ENCODE results near the gene PER1. TPM values are rescaled to one million over a fixed set of nuclear protein-coding genes. Genes with fewer than 3 reads are reported as not detected.

Gene PER1
- total RNA-seq, 2 donors from 2014 or later, result 16.9 to 42.7 TPM

DNA sequence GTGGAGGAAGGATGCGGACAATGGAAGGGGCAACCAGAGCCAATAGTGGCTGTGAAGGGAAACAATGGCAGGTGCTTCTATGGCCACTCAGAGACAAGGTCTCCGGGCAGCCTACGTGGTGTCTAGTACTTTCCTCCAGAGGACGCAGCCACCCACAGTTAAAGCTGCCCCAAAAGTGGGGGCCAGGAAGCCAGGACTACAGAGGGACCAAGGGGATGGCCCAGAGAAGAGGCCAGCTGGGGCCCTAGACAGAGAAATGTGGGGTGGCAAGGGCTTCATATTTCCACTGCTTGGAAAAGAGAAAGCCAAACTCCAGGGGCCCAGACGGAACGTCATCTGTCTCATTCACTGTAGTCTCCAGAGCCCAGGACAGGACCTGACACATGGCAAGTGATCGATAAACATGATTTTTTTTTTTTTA lies 837 bp upstream of the PER1 start:
- no peaks in the 10 kb centered on the region for H3K27me3 Mint-ChIP-seq
- no peak overlapping the region for H3K4me3 Mint-ChIP-seq
- no peaks in the 10 kb centered on the region for H3K9me3 Mint-ChIP-seq
- DNase-seq (ENCODE audit: low spot score) (no peak), ATAC-seq (no peak)
- peaks cover 7 to 34% of the 10 kb centered on the region in 2 donors for H3K4me1 Mint-ChIP-seq (ENCODE audit: low read depth in 2 of 2)
- no peak overlapping the region for H3K27ac Mint-ChIP-seq
- H3K36me3 Mint-ChIP-seq, result no peaks in the 10 kb centered on the region

DNA sequence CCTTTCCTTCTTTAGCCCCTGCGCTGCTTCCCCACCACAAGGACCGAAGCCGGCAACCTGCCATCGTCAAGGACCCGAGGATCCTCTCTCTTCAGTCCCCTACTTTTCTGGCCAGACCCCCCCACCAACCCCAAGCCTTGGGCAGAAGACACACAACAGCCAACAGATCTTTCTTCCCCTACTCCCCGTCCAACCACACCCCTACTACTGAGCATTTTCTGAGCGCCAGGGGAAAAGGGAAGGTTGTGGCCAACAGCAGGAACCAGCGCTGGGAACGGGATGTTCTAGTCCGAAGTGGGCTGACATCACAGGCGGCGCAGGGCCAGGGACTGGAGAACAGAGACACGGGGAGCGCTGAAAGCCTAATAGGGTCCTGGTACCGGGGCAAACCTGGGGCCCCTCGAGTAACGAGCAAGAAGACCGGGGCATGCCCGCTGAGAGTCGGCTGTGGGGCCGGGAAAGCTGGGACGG lies 528 bp downstream of the PER1 start:
- Mint-ChIP-seq H3K4me1 (ENCODE audit: low read depth in 2 of 2) (peaks cover 7 to 34% of the 10 kb centered on the region in 2 donors), H3K27ac (peak overlapping the region in 1 of 2 donors; percentile 89), H3K4me3 (no peak overlapping the region), H3K36me3 (no peaks in the 10 kb centered on the region), H3K9me3 (no peaks in the 10 kb centered on the region), H3K27me3 (no peaks in the 10 kb centered on the region)
- ATAC-seq (no peak), DNase-seq (ENCODE audit: low spot score) (no peak)

- ATAC-seq, result peak; percentile 71 to 77
- Mint-ChIP-seq H3K27ac (peak overlapping the region in 1 of 2 donors; percentile 89), H3K4me3 (no peak overlapping the region), H3K4me1 (ENCODE audit: low read depth in 2 of 2) (peaks cover 7 to 34% of the 10 kb centered on the region in 2 donors), H3K9me3 (no peaks in the 10 kb centered on the region), H3K36me3 (no peaks in the 10 kb centered on the region), H3K27me3 (no peaks in the 10 kb centered on the region)
- peak; percentile 91 for DNase-seq (ENCODE audit: low spot score)
These were observed 1.0 kb downstream of the PER1 start for GRCh38 chr17:8151120-8151640.

DNA sequence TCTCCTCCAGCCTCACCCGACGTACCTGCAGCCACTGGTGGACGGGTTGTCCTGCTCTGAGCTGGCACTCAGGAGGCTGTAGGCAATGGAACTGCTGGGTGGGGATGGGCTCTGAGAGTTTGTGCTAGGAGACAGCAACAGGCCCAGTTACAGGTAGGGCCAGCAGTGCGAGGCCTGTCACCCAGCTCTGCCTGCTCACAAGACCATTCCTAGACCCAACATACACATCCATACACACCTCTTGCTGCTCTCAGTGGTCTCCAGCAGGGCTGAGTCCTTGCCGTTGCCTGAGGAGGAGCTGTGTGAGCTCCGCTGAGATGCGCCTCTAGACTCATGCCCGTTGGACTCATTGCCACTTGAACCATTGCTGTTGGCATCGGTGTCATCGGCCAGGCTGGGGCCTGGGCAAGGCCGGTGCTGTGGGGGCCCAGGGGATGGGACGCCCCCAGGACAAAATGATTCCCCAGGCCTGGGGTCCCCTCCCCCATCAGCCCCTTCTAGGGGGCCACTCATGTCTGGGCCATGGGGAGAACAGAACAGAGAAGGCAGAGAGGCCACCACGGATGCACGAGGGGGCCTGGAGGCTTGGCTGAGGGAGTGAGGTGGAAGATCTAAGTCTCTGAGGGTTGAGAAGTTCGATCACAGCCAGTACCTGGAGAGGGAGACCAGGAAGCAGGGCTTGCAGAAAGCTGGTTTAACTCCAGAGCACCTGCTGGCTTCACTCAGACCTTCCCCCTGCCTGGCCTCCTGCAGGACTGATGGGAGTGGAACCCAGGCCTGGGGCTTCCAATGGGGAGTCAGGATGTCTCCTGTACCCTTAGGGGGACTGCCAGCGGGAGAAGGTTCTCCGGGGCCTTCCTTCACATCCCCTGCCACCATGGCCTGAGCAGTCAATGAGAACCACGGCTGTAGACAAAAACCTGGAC lies 1.7 kb downstream of the PER1 start:
- ATAC-seq (no peak), DNase-seq (ENCODE audit: low spot score) (no peak)
- H3K4me1 Mint-ChIP-seq (ENCODE audit: low read depth in 2 of 2), result peaks cover 7 to 34% of the 10 kb centered on the region in 2 donors
- peak overlapping the region in 1 of 2 donors; percentile 21 for H3K27ac Mint-ChIP-seq
- no peaks in the 10 kb centered on the region for H3K27me3 Mint-ChIP-seq
- H3K9me3 Mint-ChIP-seq, result no peaks in the 10 kb centered on the region
- no peaks in the 10 kb centered on the region for H3K36me3 Mint-ChIP-seq
- no peak overlapping the region for H3K4me3 Mint-ChIP-seq

GRCh38 chr17:8149419-8150193 lies 2.6 kb downstream of the PER1 start:
- Mint-ChIP-seq H3K36me3 (no peaks in the 10 kb centered on the region), H3K27ac (peak overlapping the region in 1 of 2 donors; percentile 21), H3K4me1 (ENCODE audit: low read depth in 2 of 2) (peaks cover 7 to 34% of the 10 kb centered on the region in 2 donors), H3K4me3 (peak overlapping the region; percentile 30), H3K9me3 (no peaks in the 10 kb centered on the region), H3K27me3 (no peaks in the 10 kb centered on the region)
- DNase-seq (ENCODE audit: low spot score) (no peak), ATAC-seq (no peak)

DNA sequence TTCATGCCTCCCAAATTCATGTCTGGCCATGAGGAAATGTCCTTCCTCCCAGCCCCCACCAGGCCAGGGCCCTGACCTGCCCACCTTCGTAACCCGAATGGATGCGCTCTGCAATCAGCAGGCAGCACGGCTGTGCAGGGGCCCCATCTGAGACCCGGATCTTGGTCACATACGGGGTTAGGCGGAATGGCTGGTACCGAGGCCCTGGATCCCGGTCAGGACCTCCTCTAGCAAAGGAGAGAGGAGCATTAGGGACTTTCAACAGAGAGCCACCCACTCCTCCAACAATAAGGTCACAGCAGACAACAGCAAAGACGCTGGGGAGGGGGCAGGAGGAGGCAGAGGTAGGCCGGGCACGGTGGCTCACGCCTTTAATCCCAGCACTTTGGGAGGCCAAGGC lies 3.6 kb downstream of the PER1 start:
- DNase-seq (ENCODE audit: low spot score) (no peak), ATAC-seq (no peak)
- H3K4me3 Mint-ChIP-seq, result no peak overlapping the region
- H3K36me3 Mint-ChIP-seq, result no peaks in the 10 kb centered on the region
- no peak overlapping the region for H3K27ac Mint-ChIP-seq
- H3K9me3 Mint-ChIP-seq, result no peaks in the 10 kb centered on the region
- peaks cover 7 to 26% of the 10 kb centered on the region in 2 donors for H3K4me1 Mint-ChIP-seq (ENCODE audit: low read depth in 2 of 2)
- no peaks in the 10 kb centered on the region for H3K27me3 Mint-ChIP-seq

DNA sequence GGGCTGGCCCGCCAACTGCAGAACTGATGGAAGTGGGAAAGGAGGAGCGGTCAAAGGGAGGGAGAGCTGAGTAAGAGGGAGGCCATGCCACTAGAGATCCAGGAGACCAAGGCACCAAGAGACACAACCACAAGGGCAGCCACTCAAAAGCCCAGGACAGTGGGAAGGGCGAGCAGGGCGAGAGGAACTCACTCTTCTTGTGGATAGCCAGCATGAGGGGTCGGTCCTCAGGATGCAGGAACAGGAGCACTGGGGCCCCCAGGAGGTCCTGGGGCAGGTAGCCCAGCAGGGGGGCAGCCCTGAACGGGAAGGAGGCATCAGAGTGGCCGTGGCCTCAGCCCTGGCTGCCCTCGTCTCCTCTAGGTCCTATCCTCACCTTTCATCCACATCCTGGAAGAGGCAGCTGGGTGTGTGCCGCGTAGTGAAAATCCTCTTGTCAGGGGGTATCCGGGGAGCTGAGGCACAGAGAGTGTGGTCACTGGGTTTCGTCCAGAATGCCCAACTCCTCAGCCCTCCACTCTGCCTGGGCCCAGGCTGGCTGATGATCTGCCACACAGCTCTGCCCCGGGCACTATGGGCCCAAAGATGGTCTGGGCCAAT lies 4.3 kb downstream of the PER1 start:
- H3K9me3 Mint-ChIP-seq, result no peaks in the 10 kb centered on the region
- no peaks in the 10 kb centered on the region for H3K36me3 Mint-ChIP-seq
- no peak for ATAC-seq
- no peak for DNase-seq (ENCODE audit: low spot score)
- no peak overlapping the region for H3K4me3 Mint-ChIP-seq
- H3K27me3 Mint-ChIP-seq, result no peaks in the 10 kb centered on the region
- no peak overlapping the region for H3K27ac Mint-ChIP-seq
- H3K4me1 Mint-ChIP-seq (ENCODE audit: low read depth in 2 of 2), result peaks cover 7 to 20% of the 10 kb centered on the region in 2 donors

DNA sequence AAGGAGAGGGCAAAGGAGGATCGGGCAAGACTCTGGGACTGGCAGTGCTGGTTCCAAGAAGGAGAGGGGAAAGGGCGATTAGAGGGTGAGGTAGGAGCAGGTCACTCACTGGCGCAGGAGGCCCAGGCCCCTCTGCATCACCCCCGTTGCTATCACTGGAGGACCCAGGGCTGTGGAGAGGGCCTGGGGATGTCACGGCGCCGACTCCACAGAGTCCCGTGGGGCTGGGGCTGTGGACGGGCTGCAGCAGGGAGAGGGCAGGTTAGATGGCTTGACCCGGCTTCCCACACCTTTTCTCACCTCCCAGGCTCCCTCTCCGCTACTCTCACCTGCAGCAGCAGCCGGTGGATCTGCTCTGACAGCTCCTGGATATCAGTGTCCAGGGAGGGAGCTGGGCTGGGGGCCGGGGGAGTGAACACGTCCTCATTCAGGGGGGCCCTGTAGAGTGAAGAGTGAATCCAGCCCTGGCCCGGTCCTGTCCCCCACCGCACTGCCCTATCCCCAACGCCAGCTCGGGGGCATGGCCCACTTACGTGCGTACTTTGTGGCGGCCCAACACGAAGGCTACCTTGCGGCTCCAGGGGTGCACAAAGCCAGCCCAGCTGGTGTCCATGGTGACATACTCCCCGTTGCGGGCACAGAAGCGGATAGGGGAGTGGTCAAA lies 4.9 kb downstream of the PER1 start:
- no peak overlapping the region for H3K4me3 Mint-ChIP-seq
- DNase-seq (ENCODE audit: low spot score) (no peak), ATAC-seq (no peak)
- H3K36me3 Mint-ChIP-seq, result no peaks in the 10 kb centered on the region
- H3K4me1 Mint-ChIP-seq (ENCODE audit: low read depth in 2 of 2), result peaks cover 7 to 14% of the 10 kb centered on the region in 2 donors
- no peaks in the 10 kb centered on the region for H3K9me3 Mint-ChIP-seq
- no peak overlapping the region for H3K27ac Mint-ChIP-seq
- H3K27me3 Mint-ChIP-seq, result no peaks in the 10 kb centered on the region

- Mint-ChIP-seq H3K4me1 (ENCODE audit: low read depth in 2 of 2) (peaks cover 3 to 8% of the 10 kb centered on the region in 2 donors), H3K4me3 (no peak overlapping the region), H3K36me3 (no peaks in the 10 kb centered on the region), H3K27ac (no peak overlapping the region), H3K27me3 (no peaks in the 10 kb centered on the region), H3K9me3 (no peaks in the 10 kb centered on the region)
- DNase-seq (ENCODE audit: low spot score), result no peak
- ATAC-seq, result no peak
These were observed 5.6 kb downstream of the PER1 start for GRCh38 chr17:8146381-8147140.

DNA sequence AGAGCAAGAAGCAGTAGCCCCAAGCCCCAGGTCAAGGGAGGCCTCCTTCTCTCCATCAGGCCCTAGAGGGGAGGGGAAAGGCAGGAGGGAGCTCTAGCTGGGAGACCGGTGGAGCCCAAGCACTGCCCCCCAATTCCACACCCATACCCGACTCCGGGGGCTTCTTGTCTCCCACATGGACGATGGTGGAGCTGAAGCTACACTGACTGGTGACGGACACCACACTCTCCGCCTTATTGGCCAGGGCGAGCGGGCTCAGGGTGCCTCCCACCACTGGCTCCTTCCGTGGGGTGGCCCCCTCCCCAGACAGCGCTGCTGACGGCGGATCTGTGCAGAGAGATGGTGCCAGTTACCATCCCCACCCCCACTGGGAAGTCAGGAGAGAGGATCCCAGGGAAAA lies 6.4 kb downstream of the PER1 start:
- Mint-ChIP-seq H3K4me1 (ENCODE audit: low read depth in 2 of 2) (peaks cover 0 to 5% of the 10 kb centered on the region in 2 donors), H3K27ac (no peak overlapping the region), H3K9me3 (no peaks in the 10 kb centered on the region), H3K4me3 (no peak overlapping the region), H3K36me3 (no peaks in the 10 kb centered on the region), H3K27me3 (no peaks in the 10 kb centered on the region)
- no peak for DNase-seq (ENCODE audit: low spot score)
- ATAC-seq, result no peak

DNA sequence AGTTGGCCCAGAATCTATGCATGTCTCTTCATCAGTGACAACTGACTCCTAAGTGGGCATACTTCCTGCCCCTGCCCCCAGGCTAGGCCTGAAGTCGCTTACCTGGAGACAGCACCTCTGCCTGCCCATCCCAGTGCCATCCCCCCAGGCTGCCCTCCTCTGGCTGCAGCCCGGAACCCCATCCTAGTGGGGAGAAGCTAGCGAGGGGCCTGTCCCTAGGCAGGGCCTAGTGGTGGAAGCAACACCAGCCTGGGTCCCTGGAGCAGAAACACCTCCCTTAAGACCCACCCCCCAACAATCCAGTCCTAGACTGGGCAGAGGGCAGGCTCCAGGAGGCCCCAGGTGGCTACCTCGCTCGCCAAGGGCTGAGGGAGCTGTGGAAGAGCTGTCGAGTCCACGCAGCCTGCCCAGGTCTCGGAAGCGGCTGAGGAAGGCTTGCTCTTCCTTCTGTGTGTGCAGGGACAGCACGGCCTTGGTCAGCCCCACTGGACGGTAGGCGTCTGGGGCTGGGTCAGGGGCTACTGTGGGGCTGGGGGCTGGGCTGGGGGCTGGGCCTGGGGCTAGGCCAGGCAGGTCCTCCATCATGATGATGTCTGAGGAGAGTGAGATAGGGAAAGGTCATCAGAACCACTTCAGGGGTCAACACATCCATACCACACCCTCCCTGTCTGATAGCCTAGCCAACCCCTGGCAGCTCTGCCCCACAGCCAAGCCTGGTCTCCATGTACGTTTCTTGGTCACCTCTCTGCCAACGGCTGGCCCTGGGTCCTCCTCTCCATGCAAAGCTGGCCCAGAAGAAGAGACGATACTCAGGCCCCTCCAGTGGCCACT lies 7.6 kb downstream of the PER1 start:
- Mint-ChIP-seq H3K27ac (no peak overlapping the region), H3K9me3 (no peaks in the 10 kb centered on the region), H3K4me1 (ENCODE audit: low read depth in 2 of 2) (no peaks in the 10 kb centered on the region), H3K4me3 (no peak overlapping the region), H3K27me3 (no peaks in the 10 kb centered on the region), H3K36me3 (no peaks in the 10 kb centered on the region)
- ATAC-seq (no peak), DNase-seq (ENCODE audit: low spot score) (no peak)
